G401.6 (cell line): ENCODE results near the gene HDAC11.

Experiments used
- FAIRE-seq: peaks from 2 replicates; lab custom pipeline; 2012; peaks lifted over from hg19 to GRCh38; lab: Jason Lieb, UNC

The HDAC11 gene

GRCh38 chr3:13526626-13526949 is 46.5 kb downstream of the HDAC11 start:
- no peak for FAIRE-seq

- FAIRE-seq, result no peak
Measured at GRCh38 chr3:13528217-13528867, 48.2 kb downstream of the HDAC11 start.

DNA sequence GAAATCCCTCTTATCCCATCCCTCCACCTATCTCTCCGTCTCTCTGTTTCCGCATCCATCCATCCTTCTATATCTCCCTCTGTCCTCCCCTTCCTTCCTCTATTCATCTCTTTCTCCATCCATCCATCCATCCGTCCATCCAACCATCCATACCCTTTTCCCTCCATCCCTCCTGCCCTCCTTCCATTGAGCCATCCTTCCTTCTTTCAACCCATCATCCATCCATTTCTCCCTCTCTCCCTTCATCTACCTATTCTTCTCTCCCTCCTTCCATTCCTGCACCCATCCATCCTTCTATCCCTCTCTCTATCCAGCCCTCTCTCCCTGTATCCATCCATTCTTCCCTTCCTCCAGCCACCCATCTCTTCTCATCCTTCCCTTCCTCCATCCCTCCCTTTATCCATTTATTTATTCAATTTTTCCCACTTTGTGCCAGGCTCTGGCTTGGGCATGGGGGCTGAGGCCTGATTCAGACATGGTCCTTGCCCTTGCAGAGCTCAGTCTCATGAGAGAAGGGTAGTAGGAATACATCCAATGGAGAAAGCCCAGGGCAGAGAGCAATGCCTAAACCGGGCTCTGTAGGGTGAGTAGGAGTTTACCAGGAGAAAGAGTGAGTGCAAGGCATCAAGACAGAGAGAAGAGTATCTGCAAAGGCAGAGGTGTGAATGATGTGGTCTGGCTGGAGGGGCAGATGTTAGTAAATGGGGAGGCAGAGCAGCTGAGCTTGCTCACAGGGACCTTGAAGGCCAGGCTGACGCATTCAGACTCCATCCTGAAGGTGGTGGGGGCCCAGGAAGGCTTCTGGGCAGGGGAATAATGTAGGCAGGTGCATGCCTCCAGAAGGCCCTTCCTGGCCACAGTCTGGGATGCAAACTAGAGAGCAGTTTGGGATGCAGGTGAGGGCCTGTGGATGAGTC is 49.3 kb downstream of the HDAC11 start:
- no peak for FAIRE-seq

GRCh38 chr3:13530241-13531009 is 50.3 kb downstream of the HDAC11 start:
- no peak for FAIRE-seq

GRCh38 chr3:13532085-13532484 is 52.0 kb downstream of the HDAC11 start:
- FAIRE-seq, result no peak

GRCh38 chr3:13532631-13533030 is 52.5 kb downstream of the HDAC11 start:
- no peak for FAIRE-seq

GRCh38 chr3:13533885-13534301 is 53.8 kb downstream of the HDAC11 start:
- FAIRE-seq, result no peak

DNA sequence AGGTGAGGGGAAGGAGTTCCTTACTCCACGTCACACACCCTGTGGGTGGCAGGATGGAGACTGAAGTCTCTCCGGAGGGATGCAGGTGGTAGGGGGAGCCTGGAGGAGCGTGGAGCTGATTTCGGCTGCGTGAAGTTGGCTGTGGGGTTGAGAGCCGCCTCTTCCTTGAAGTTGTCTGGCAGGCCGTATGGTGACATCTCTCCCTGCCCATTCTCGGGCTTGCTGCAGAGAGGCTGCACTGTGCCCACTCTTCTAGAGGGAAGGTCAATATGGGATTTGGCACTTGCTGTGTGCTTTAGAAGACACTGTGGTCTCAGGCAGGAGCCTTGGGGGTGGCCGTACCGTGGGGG is 55.4 kb downstream of the HDAC11 start:
- FAIRE-seq, result no peak

DNA sequence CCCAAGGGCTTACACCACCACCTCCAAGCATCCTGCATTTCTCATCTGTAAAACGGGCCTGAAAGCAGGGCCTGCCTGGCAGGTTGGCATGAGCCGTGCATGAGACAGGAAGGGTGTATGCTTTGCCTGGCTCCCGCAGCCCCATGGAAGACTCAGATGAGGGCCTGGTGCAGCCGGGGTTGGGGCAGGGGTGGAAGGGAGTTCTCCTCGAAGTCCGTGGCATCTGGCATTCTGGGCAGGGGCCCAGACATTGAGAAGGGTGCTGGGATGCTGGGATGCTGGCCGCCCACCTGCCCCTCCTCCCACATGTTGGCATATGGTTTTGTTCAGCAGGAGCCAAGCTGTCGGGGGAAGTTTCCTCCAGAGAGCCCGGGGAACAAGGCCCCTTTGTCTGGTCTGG is 55.8 kb downstream of the HDAC11 start:
- no peak for FAIRE-seq

DNA sequence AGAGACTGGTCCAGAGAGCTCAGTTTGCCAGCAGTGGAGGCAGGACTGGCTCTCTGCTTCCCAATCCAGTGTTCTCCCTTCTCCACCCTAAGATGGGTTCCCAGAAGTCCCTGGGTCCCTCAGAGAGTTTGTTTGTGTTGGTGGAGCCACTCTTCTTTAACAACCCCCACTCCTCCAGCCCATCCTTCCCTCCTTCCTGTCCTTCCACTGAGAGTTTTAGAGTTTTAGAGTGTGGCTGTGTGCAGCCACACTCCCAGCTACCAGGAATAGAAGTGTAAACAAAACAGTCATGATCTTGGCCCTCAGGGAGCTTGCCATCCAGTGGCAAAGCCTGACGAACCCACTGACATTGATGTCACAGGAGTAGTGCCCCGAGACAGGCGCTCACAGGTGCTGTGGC is 56.3 kb downstream of the HDAC11 start:
- FAIRE-seq, result no peak

DNA sequence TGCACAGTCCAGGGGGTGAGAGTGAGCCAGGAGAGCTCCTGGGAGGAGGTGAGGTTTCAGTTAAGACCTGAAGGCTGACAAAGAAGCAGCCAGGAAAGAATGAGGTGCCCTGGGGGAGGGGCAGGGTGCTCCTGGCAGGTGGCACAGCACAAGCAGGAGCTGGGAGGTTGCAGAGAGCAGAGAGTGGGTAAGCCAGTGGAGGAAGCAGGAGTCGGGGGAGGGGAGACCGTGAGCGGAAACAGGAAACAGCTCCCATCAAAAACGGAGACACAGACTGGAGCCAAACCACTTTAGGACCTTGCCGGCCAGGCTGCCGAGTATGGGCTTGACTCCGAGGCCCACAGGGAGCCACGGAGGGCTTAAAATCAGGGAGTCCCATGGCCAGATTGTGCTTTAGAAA is 56.7 kb downstream of the HDAC11 start:
- no peak for FAIRE-seq

- FAIRE-seq, result no peak
Measured at GRCh38 chr3:13537244-13537908, 57.3 kb downstream of the HDAC11 start.

DNA sequence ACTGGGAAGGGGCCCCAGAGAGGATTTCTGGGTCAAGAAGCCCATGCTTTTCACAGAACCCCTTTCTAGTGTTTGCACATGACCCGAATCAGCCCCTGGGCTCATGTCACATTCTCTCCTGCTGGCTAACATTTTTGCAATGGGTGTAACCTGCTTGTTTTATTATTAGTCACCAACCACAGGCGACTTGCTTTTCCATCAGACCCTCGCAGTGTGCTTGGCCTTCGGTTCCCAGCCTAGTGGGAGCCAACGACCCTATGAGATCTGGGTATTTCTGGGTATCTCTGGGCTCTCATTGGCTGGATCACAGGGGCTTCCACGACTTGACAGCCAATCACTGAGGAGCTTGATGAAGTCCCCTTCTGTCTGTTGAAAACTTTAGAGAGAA is 57.8 kb downstream of the HDAC11 start:
- FAIRE-seq, result no peak

GRCh38 chr3:13538520-13539291 is 58.6 kb downstream of the HDAC11 start:
- FAIRE-seq, result no peak

GRCh38 chr3:13539292-13539638 is 59.2 kb downstream of the HDAC11 start:
- no peak for FAIRE-seq

- FAIRE-seq, result no peak
Measured at GRCh38 chr3:13539671-13540070, 59.6 kb downstream of the HDAC11 start.

DNA sequence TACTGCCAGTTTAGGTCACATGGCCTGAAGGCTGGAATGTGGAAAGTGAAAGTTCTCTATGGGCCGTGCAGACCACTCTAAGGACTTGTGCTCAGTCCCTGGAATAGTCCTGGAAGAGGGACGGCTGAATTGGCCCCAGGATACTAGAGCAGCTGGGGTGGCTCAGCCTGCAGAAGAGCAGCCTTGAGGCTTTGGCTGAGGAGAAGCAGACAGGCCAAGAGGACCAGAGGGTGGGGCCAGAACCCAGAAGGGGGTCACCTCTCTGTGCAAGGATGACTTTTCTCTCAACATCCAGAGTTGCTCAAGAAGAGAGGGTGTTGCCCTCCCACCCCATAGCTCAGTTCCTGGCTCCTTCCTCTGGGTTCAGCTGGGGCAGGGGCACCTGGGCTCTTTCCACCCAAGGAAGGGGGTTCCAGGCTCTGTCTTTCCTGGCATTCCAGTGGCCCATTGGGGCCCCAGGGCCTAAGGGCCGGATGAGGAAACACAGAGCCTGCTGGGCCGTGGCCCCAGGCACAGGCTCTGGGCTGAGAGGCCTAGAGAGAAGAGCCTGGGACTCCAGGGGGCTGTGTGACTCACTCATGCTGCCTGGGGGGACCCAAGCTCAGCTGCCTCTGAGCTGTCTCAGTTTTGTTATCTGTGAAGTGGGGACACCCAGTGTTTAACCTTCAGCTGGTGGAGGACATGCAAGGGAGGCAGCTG is 60.3 kb downstream of the HDAC11 start:
- FAIRE-seq, result no peak

DNA sequence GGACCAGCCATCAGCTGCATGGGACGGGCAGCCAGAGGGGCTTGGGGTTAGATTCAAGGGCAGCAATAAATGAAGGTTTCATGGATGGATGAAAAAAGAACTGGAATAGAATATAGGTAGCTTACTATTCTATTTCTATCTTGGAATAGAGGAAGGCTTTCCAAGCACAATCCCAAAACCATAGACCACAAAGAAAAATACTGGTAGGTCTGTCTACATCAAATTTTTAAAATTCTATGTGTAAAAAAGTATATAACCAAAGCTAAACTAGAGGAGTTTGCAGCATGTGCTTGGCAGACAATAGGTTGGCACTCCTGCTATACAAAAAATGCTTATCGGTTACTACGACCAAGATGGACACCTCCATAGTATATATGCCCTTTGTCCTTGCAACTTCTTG is 61.6 kb downstream of the HDAC11 start:
- FAIRE-seq, result no peak

- FAIRE-seq, result no peak
Measured at GRCh38 chr3:13542142-13542541, 62.0 kb downstream of the HDAC11 start.

GRCh38 chr3:13543253-13543652 is 63.1 kb downstream of the HDAC11 start:
- FAIRE-seq, result no peak

DNA sequence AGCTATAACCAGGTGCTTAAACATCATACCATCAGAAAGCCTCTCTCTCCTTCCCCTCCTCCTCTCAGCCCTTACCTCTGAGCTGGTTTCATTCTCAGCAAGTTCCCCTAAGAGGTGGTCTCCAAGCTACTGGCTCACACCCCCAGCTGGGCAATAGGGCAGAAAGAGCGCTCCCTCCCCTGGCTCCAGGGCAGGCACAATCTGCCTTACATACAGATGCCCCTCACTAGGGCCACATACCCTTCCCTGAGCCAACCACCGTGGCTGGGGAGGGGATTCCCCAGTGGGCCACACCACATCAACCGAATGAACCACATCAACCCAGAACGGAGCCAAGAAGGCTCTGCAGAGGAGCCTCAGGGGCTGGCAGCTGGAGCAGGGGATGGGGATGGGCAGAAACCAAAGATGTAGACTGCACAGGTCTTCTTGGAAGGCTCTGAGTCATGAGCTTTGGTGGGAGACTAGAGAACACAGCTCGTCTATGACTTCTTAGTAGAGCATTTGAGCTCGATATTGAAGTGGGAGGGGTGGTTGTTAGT is 64.3 kb downstream of the HDAC11 start:
- FAIRE-seq, result no peak
